Stimulated activated CD8-positive, alpha-beta memory T cell treated with anti-CD3 and anti-CD28 coated beads, Interleukin-7, amount 100 ng/mL, for 24 hours (primary cell): Measurements from ENCODE around the gene MTHFD2L.

Experiments used
- DNase-seq: peaks from one replicate; pipeline ENCODE4 v3.0.0-alpha.2; 2020; ENCODE audit warnings: low read depth

MTHFD2L gene

DNA sequence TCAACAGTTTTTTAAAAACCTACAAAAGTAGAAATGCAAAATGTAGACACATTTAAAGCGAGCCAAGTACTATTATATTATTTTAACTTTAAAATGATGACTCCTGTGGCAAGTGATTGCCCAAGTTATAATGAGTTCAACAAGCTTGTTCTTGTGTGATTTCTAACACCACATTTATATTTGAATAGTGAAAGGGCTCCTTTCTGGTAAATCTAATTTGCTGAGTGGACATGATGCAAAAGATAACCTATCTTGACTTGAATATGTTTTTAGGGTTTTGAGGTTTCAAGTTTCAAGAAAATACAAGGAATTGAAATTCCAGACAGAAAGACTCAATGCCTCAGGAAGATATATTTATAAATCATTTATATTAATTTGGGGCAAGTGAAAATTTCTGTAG lies 149.3 kb downstream of the MTHFD2L start:
- no peak for DNase-seq

DNA sequence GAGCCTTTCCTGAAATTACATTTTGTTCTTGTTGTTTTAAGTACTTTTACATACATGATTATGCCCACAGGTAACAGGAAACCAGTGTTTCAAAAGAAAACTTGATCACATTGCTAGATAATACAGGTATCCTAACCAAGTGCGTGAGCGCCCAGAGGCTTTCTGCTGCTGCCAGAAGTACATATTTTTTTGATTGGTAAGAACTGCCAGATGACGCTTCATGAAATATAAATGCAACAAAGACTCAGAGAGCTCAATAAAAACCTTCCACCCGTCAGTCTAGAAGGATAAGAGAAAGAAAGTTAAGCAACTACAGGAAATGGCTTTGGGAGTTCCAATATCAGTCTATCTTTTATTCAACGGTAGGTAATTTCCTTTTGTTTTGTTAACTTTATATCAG lies 150.3 kb downstream of the MTHFD2L start, which contains the start of gene EPGN:
EPGN (plus strand) TSS at position 256 of the 400 bp plus-strand sequence; CDS start at position 320, 64 bp downstream.
- no peak for DNase-seq

GRCh38 chr4:74309223-74309622 lies 151.3 kb downstream of the MTHFD2L start:
- no peak for DNase-seq

DNA sequence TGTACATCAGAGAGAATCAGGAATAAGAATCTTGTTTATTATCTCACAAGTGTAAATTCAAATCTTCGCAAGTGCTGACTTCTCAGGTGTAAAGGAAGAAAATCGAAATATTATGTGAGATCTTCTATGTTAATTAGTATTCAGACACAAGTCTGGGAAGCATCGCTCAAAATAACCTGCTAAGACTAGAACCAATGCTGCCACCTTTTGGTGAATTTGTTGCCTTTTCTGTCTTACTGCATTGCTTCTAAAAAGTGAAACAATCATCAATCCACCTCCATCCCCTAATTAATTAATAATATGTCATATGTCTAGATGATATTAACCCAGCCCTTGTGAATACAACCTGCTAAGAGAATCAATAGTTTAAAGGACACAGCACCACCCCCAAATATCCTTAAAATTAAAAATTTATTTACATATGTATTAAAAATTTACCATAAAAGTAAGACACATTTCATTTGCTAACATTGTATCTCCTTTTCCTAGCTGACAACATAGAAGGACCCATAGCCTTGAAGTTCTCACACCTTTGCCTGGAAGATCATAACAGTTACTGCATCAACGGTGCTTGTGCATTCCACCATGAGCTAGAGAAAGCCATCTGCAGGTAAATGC lies 153.9 kb downstream of the MTHFD2L start:
- DNase-seq = no peak

DNA sequence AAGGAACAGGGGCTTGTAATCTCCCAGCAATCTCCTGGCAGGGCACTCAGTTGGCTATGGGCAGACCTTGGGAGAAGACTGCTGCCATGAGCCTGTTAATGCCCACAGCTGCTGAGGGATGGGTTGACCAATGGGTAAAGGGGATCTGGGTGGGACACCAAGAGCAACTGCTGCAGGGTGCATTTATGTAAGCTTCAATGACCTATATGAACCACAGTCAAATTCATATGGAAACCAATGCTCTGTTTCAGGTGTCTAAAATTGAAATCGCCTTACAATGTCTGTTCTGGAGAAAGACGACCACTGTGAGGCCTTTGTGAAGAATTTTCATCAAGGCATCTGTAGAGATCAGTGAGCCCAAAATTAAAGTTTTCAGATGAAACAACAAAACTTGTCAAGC lies 156.4 kb downstream of the MTHFD2L start:
- DNase-seq = no peak

DNA sequence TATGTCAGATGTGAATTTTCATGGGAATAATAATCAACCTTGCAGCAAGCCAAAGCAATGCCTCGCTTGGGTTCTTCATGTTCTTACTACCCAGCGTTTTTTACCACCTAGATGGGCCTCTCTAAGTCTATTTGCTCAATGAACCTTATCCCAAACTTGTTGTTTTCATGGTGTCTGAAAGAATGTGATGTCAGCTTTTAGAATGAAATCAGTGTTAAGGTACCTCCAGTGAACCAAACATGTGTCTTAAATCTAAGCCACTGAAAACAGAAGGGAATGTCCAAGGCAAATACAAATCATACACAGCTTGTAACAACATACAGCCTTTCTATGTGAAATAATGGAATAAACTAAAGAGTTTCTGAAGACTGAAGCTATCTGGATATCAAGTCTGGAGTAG lies 157.0 kb downstream of the MTHFD2L start:
- DNase-seq = no peak

GRCh38 chr4:74315376-74315775 lies 157.5 kb downstream of the MTHFD2L start:
- DNase-seq = no peak

- DNase-seq = no peak
Measured at GRCh38 chr4:74316397-74316796, 158.5 kb downstream of the MTHFD2L start.

- DNase-seq = no peak
Measured at GRCh38 chr4:74317616-74318246, 159.8 kb downstream of the MTHFD2L start.

DNA sequence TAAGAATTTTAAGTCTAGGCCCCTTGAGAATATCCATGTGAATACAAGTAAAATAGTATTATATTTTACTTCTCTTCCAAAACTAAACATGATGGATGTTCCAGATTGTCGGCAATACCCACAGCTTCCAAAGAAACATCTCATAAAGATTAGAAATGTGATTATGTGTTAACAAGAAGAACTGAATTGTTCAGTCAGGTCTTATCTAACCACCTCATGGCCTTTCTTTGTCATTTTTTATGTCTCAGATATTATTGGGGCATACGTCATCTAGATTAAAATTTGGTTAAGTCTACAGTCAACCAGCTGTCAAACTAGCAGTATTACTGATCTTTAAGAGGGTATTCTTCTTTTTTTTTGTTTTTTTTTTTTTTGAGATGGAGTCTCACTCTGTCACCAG lies 160.4 kb downstream of the MTHFD2L start:
- no peak for DNase-seq

DNA sequence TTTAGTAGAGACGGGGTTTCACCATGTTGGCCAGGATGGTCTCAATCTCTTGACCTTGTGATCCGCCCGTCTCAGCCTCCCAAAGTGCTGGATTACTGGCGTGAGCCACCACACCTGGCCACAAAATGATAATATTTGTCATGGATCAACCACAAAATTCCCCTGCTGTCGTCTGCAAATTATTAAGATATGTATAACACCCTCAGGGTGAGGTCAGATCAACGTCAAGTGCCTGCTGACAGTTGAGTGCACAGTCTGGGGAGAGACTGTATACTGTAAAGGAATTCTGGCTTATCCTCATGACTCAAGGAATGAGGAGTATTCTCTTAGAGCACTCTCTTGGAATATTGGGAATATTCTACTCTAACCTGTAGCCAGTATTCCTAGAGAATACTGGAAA lies 161.6 kb downstream of the MTHFD2L start:
- no peak for DNase-seq

- no peak for DNase-seq
Measured at GRCh38 chr4:74320559-74321118, 162.7 kb downstream of the MTHFD2L start.

GRCh38 chr4:74322301-74322700 lies 164.4 kb downstream of the MTHFD2L start:
- no peak for DNase-seq

- DNase-seq = no peak
Measured at GRCh38 chr4:74323663-74324062, 165.7 kb downstream of the MTHFD2L start.

- no peak for DNase-seq
Measured at GRCh38 chr4:74324262-74324661, 166.3 kb downstream of the MTHFD2L start.

GRCh38 chr4:74325886-74326285 lies 168.0 kb downstream of the MTHFD2L start:
- no peak for DNase-seq

- no peak for DNase-seq
Measured at GRCh38 chr4:74327762-74328161, 169.8 kb downstream of the MTHFD2L start.

GRCh38 chr4:74328501-74328900 lies 170.6 kb downstream of the MTHFD2L start:
- no peak for DNase-seq

- no peak for DNase-seq
Measured at GRCh38 chr4:74329307-74329706, 171.4 kb downstream of the MTHFD2L start.

- DNase-seq = no peak
Measured at GRCh38 chr4:74330295-74330750, 172.4 kb downstream of the MTHFD2L start.

DNA sequence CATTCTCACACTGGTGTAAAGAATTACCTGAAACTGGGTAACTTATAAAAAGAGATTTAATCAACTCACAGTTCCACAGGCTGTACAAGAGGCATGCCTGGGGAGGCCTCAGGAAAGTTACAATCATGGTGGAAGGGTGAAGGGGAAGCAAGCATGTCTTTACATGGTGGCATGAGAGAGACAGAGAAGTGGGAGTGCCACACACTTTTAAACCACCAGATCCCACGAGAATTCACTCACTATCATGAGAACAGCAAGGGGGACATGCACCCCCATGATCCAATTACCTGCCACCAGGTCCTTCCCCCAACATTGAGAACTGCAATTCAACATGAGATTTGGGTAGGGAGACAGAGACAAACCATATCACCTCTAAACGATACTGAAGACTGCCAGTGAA lies 173.3 kb downstream of the MTHFD2L start:
- no peak for DNase-seq

DNA sequence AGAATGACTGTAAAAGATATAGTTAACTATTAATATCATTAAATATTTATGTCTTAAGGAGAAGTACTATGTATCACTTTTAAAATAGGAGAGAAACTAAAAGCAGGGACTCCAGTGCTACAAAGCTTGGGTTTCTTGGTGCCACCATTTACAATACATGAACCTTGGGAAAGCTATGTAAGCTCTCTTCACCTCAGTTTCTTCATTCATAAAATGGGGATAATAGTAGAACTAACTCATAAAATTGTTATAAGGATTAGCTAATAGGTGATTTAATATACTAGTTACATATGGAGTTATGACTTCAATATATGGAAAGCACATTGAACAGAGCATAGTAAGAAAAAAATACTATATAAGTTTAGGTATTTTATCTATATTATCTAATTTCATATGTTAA lies 174.0 kb downstream of the MTHFD2L start:
- no peak for DNase-seq

- DNase-seq = no peak
Measured at GRCh38 chr4:74334636-74335035, 176.7 kb downstream of the MTHFD2L start.
